ENCODE data around the gene RNF41.

RNF41 gene

DNA sequence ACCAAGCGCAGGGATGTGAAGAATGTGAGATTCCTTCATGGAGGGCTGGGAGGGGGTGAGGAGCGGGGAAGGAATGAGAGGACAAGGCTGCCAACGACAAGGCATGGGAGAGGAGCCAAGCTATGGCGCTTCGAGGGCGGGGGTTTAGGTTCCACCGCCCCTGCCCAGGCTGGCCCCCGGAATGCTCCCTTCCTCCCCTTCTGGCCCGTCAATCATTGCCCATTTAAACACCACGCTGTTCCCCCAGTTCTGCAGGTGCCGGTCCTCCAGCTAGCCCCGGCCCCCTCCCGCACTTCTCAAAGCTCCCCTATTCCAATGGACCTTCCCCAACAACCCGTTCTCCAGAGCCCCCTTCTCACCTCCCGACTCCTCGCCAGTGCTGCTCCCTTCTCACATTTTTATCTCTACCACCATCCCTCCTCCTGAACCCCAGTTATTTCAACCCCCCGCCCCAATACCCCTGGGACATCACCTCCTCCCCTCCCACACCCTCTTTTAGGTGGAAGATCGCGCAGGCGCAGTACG lies 428 bp downstream of the RNF41 start:
- Histone ChIP-seq H4K20me1 (ENCODE audit: control insufficient read depth, insufficient read depth, low read depth, low read length) (no peaks in the 10 kb centered on the region), H3K27me3 (ENCODE audit: control insufficient read depth, low read length) (no peaks in the 10 kb centered on the region), H3F3A (ENCODE audit: control insufficient read depth, insufficient read depth) (peaks cover 5% of the 10 kb centered on the region), H3K4me3 (ENCODE audit: low read length) (peak overlapping the region; percentile 94), H3K9me3 (ENCODE audit: control insufficient read depth, insufficient read depth, low read length) (no peaks in the 10 kb centered on the region), H3K4me2 (ENCODE audit: low read length) (peak overlapping the region; percentile 95), H3K4me1 (ENCODE audit: control insufficient read depth, low read length) (peaks cover 38% of the 10 kb centered on the region), H3K79me2 (ENCODE audit: control insufficient read depth, low read length) (peaks cover 47% of the 10 kb centered on the region), H3K36me3 (ENCODE audit: control insufficient read depth, low read length) (peaks cover 12% of the 10 kb centered on the region), H3K27ac (ENCODE audit: low read depth, low read length) (peak overlapping the region; percentile 78), H3K9me2 (replicated peaks; ENCODE audit: control insufficient read depth, low read length) (no peaks in the 10 kb centered on the region)
- TF ChIP-seq, protein P1, sequence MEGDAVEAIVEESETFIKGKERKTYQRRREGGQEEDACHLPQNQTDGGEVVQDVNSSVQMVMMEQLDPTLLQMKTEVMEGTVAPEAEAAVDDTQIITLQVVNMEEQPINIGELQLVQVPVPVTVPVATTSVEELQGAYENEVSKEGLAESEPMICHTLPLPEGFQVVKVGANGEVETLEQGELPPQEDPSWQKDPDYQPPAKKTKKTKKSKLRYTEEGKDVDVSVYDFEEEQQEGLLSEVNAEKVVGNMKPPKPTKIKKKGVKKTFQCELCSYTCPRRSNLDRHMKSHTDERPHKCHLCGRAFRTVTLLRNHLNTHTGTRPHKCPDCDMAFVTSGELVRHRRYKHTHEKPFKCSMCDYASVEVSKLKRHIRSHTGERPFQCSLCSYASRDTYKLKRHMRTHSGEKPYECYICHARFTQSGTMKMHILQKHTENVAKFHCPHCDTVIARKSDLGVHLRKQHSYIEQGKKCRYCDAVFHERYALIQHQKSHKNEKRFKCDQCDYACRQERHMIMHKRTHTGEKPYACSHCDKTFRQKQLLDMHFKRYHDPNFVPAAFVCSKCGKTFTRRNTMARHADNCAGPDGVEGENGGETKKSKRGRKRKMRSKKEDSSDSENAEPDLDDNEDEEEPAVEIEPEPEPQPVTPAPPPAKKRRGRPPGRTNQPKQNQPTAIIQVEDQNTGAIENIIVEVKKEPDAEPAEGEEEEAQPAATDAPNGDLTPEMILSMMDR (IDR thresholded peaks at IDR 0.05; ENCODE audit: low read depth, low read length, poor library complexity, severe bottlenecking), result no peak
- no peak for TF ChIP-seq EZH2phosphoT487 (IDR thresholded peaks at IDR 0.05; ENCODE audit: borderline replicate concordance, low read length)

DNA sequence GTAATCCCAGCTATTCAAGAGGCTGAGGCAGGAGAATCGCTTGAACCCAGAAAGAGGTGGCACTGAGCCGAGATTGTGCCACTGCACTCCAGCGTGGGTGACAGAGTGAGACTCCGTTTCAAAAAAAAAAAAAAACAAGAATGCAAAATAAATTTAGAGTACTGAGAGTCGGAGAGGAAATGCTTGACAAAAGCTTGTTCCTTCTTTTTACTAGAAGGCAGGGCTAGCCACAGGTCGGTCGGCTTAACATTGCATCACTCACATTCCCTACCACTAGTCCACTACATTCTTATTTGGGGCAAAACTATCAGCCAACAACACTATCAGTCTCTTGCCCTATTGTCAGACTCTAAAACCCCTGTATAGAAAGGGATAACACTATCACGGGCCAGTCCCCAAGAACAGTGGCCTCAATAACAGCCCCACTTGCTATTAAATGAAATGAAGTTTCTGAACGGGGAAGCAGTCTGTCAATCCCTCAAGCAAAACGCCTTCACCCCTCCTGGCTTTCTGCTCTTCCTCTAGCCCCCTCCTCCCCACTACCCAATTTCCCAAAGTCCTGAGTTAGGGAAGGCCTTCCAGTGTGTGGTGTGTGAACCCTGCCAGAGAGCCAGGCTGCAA lies 1.0 kb downstream of the RNF41 start:
- peak overlapping the region; percentile 95 for H3K4me2 ChIP-seq (ENCODE audit: low read length)
- H3K36me3 ChIP-seq (ENCODE audit: control insufficient read depth, low read length), result peaks cover 14% of the 10 kb centered on the region
- no peaks in the 10 kb centered on the region for H4K20me1 ChIP-seq (ENCODE audit: control insufficient read depth, insufficient read depth, low read depth, low read length)
- peaks cover 38% of the 10 kb centered on the region for H3K4me1 ChIP-seq (ENCODE audit: control insufficient read depth, low read length)
- H3K79me2 ChIP-seq (ENCODE audit: control insufficient read depth, low read length), result peaks cover 48% of the 10 kb centered on the region
- H3K4me3 ChIP-seq (ENCODE audit: low read length), result peak overlapping the region; percentile 94
- H3K9me2 ChIP-seq (replicated peaks; ENCODE audit: control insufficient read depth, low read length), result no peaks in the 10 kb centered on the region
- no peaks in the 10 kb centered on the region for H3K27me3 ChIP-seq (ENCODE audit: control insufficient read depth, low read length)
- no peaks in the 10 kb centered on the region for H3K9me3 ChIP-seq (ENCODE audit: control insufficient read depth, insufficient read depth, low read length)
- H3K27ac ChIP-seq (ENCODE audit: low read depth, low read length), result peak overlapping the region; percentile 78
- no peak for TF ChIP-seq EZH2phosphoT487 (IDR thresholded peaks at IDR 0.05; ENCODE audit: borderline replicate concordance, low read length)
- TF ChIP-seq, protein P1 (IDR thresholded peaks at IDR 0.05; ENCODE audit: low read depth, low read length, poor library complexity, severe bottlenecking), result no peak
- H3F3A ChIP-seq (ENCODE audit: control insufficient read depth, insufficient read depth), result peaks cover 5% of the 10 kb centered on the region

DNA sequence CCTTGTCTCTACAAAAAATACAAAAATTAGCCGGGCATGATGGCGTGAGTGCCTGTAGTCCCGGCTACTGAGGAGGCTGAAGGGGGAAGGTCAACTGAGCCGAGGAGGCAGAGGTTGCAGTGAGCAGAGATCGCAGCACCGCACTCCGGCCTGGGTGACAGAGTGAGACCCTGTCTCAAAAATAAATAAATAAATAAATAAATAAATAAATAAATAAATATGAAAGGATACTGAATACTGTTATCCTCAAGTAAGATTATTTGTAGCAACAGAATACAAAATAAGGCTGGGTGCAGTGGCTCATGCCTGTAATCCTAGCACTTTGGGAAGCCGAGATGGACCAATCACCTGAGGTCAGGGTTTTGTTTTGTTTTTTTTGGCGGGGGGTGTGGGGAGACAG lies 1.9 kb downstream of the RNF41 start:
- peak overlapping the region; percentile 94 for H3K4me3 ChIP-seq (ENCODE audit: low read length)
- no peaks in the 10 kb centered on the region for H3K9me3 ChIP-seq (ENCODE audit: control insufficient read depth, insufficient read depth, low read length)
- peak overlapping the region; percentile 78; the same call in 1 of the 2 replicates for H3K27ac ChIP-seq (ENCODE audit: low read depth, low read length)
- H3K9me2 ChIP-seq (replicated peaks; ENCODE audit: control insufficient read depth, low read length), result no peaks in the 10 kb centered on the region
- peaks cover 5% of the 10 kb centered on the region for H3F3A ChIP-seq (ENCODE audit: control insufficient read depth, insufficient read depth)
- H3K27me3 ChIP-seq (ENCODE audit: control insufficient read depth, low read length), result no peaks in the 10 kb centered on the region
- no peaks in the 10 kb centered on the region for H4K20me1 ChIP-seq (ENCODE audit: control insufficient read depth, insufficient read depth, low read depth, low read length)
- peak overlapping the region; percentile 95; the same call in 1 of the 2 replicates for H3K4me2 ChIP-seq (ENCODE audit: low read length)
- peaks cover 41% of the 10 kb centered on the region for H3K79me2 ChIP-seq (ENCODE audit: control insufficient read depth, low read length)
- peaks cover 14% of the 10 kb centered on the region for H3K36me3 ChIP-seq (ENCODE audit: control insufficient read depth, low read length)
- TF ChIP-seq, protein P1 (IDR thresholded peaks at IDR 0.05; ENCODE audit: low read depth, low read length, poor library complexity, severe bottlenecking), result no peak
- no peak for TF ChIP-seq EZH2phosphoT487 (IDR thresholded peaks at IDR 0.05; ENCODE audit: borderline replicate concordance, low read length)
- peaks cover 31% of the 10 kb centered on the region for H3K4me1 ChIP-seq (ENCODE audit: control insufficient read depth, low read length)
